ENCODE results near the gene RRAGD. TPM values are rescaled to one million over a fixed set of nuclear protein-coding genes. Genes with fewer than 3 reads are reported as not detected.

The RRAGD gene
- total RNA-seq, 1 experiment from 2014 or later, result 27.8 TPM

- peak within 1 kb of the TSS; percentile 73 to 96 for H3K4me3 ChIP-seq (ENCODE audit: low read depth in 2 of 2, low read length in 2 of 2)
- no peaks in the 10 kb centered on the region for H3K27me3 ChIP-seq (ENCODE audit: control insufficient read depth, insufficient read depth, low read length)
- TF ChIP-seq CTCF (IDR thresholded peaks at IDR 0.05) (no peak), SIN3A (IDR thresholded peaks at IDR 0.05; ENCODE audit: borderline replicate concordance, insufficient read depth, low read depth, low read length) (peak; percentile 38; the same call in 1 of the 2 replicates), TCF7L2 (IDR thresholded peaks at IDR 0.05; ENCODE audit: low read depth, low read length) (no peak), POLR2AphosphoS5 (IDR thresholded peaks at IDR 0.05; ENCODE audit: low read depth, low read length) (peak; percentile 72)
- TF ChIP-seq, protein P1, sequence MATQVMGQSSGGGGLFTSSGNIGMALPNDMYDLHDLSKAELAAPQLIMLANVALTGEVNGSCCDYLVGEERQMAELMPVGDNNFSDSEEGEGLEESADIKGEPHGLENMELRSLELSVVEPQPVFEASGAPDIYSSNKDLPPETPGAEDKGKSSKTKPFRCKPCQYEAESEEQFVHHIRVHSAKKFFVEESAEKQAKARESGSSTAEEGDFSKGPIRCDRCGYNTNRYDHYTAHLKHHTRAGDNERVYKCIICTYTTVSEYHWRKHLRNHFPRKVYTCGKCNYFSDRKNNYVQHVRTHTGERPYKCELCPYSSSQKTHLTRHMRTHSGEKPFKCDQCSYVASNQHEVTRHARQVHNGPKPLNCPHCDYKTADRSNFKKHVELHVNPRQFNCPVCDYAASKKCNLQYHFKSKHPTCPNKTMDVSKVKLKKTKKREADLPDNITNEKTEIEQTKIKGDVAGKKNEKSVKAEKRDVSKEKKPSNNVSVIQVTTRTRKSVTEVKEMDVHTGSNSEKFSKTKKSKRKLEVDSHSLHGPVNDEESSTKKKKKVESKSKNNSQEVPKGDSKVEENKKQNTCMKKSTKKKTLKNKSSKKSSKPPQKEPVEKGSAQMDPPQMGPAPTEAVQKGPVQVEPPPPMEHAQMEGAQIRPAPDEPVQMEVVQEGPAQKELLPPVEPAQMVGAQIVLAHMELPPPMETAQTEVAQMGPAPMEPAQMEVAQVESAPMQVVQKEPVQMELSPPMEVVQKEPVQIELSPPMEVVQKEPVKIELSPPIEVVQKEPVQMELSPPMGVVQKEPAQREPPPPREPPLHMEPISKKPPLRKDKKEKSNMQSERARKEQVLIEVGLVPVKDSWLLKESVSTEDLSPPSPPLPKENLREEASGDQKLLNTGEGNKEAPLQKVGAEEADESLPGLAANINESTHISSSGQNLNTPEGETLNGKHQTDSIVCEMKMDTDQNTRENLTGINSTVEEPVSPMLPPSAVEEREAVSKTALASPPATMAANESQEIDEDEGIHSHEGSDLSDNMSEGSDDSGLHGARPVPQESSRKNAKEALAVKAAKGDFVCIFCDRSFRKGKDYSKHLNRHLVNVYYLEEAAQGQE (IDR thresholded peaks at IDR 0.05; ENCODE audit: insufficient read depth in 1 of 2, low read depth in 2 of 2, low read length in 1 of 2), result no peak
- POLR2A ChIA-PET, result interaction anchor here (0.5 to 1.1 kb wide), 7 partner anchors 26 to 1251 kb away, joined by 3 to 12 read pairs (median 10); partner anchors contain the start of genes GABRR2 and PNRC1
- no peak for DNase-seq (ENCODE audit: low read depth, low spot score)
- no peaks in the 10 kb centered on the region for H3K9me3 ChIP-seq (ENCODE audit: control insufficient read depth, insufficient read depth, low read depth, low read length)
- intact Hi-C loops (cut with micrococcal nuclease; ENCODE audit: unreplicated experiment), result no loop called here
- in situ Hi-C loops (cut with HindIII; ENCODE audit: low pct_unique_long_range_greater_than_20kb, low sequenced_read_pairs), result no loop called here
- peak within 1 kb of the TSS; percentile 86 for H3K27ac ChIP-seq (ENCODE audit: low read length)
- H3K36me3 ChIP-seq (ENCODE audit: control insufficient read depth, insufficient read depth, low read length), result no peaks in the 10 kb centered on the region
- peak; percentile 98 for ATAC-seq
- CTCF ChIA-PET, result no interaction called here
- H3K4me1 ChIP-seq (ENCODE audit: control insufficient read depth, insufficient read depth, low read length), result peaks cover 11% of the 10 kb centered on the region
- BruUV-seq (replicated peaks), result no TSS peak
Measured at GRCh38 chr6:89352278-89353117, 59.6 kb downstream of the RRAGD start, which contains the start of gene UBE2J1. Gene UBE2J1, minus strand, starts transcription at chr6:89352722. Its CDS starts 153 bp downstream, at chr6:89352569.

GRCh38 chr6:89351671-89352277 lies 60.3 kb downstream of the RRAGD start:
- H3K27me3 ChIP-seq (ENCODE audit: control insufficient read depth, insufficient read depth, low read length), result no peaks in the 10 kb centered on the region
- CTCF ChIA-PET, result no interaction called here
- POLR2A ChIA-PET, result interaction anchor here (0.6 to 0.7 kb wide), 3 partner anchors 60 to 1251 kb away, joined by 3 to 10 read pairs (median 7); no protein-coding TSS in a partner anchor

More at GRCh38 chr6:89351671-89352277, 60.3 kb downstream of the RRAGD start:
- Histone ChIP-seq H3K4me3 (ENCODE audit: low read depth in 2 of 2, low read length in 2 of 2) (peak overlapping the region; percentile 73 to 96), H3K9me3 (ENCODE audit: control insufficient read depth, insufficient read depth, low read depth, low read length) (no peaks in the 10 kb centered on the region), H3K27ac (ENCODE audit: low read length) (peak overlapping the region; percentile 86), H3K36me3 (ENCODE audit: control insufficient read depth, insufficient read depth, low read length) (no peaks in the 10 kb centered on the region), H3K4me1 (ENCODE audit: control insufficient read depth, insufficient read depth, low read length) (peaks cover 9% of the 10 kb centered on the region)
- TSS peak; percentile 77 for BruUV-seq (replicated peaks)
- DNase-seq (ENCODE audit: low read depth, low spot score), result no peak
- intact Hi-C loops (cut with micrococcal nuclease; ENCODE audit: unreplicated experiment), result no loop called here
- in situ Hi-C loops (cut with HindIII; ENCODE audit: low pct_unique_long_range_greater_than_20kb, low sequenced_read_pairs), result no loop called here
- no peak for ATAC-seq
- TF ChIP-seq CTCF (IDR thresholded peaks at IDR 0.05), result no peak
- no peak for TF ChIP-seq POLR2AphosphoS5 (IDR thresholded peaks at IDR 0.05; ENCODE audit: low read depth, low read length)
- TF ChIP-seq TCF7L2 (IDR thresholded peaks at IDR 0.05; ENCODE audit: low read depth, low read length), result no peak
- TF ChIP-seq, protein P1 (IDR thresholded peaks at IDR 0.05; ENCODE audit: insufficient read depth in 1 of 2, low read depth in 2 of 2, low read length in 1 of 2), result no peak
- TF ChIP-seq SIN3A (IDR thresholded peaks at IDR 0.05; ENCODE audit: borderline replicate concordance, insufficient read depth, low read depth, low read length), result no peak

All from Panc1 (cell line).